ENCODE results near the gene N4BP2L2.

- TF ChIP-seq ZNF8 (CRISPR knock-in tag; IDR thresholded peaks at IDR 0.05) (no peak), PPARA (CRISPR knock-in tag; IDR thresholded peaks at IDR 0.05; ENCODE audit: borderline replicate concordance) (no peak)
Observed at GRCh38 chr13:32426990-32427851, 111.4 kb downstream of the N4BP2L2 start.
